Measurements from ENCODE around the gene DIP2C.
A peak's percentile ranks its signal among the peaks of the same experiment; 100 is the strongest.
"Not testable (repeated sequence)": the region's sequence is repeated elsewhere in the genome, so short reads cannot be mapped to it uniquely, and the experiment has no call there.

Gene DIP2C

DNA sequence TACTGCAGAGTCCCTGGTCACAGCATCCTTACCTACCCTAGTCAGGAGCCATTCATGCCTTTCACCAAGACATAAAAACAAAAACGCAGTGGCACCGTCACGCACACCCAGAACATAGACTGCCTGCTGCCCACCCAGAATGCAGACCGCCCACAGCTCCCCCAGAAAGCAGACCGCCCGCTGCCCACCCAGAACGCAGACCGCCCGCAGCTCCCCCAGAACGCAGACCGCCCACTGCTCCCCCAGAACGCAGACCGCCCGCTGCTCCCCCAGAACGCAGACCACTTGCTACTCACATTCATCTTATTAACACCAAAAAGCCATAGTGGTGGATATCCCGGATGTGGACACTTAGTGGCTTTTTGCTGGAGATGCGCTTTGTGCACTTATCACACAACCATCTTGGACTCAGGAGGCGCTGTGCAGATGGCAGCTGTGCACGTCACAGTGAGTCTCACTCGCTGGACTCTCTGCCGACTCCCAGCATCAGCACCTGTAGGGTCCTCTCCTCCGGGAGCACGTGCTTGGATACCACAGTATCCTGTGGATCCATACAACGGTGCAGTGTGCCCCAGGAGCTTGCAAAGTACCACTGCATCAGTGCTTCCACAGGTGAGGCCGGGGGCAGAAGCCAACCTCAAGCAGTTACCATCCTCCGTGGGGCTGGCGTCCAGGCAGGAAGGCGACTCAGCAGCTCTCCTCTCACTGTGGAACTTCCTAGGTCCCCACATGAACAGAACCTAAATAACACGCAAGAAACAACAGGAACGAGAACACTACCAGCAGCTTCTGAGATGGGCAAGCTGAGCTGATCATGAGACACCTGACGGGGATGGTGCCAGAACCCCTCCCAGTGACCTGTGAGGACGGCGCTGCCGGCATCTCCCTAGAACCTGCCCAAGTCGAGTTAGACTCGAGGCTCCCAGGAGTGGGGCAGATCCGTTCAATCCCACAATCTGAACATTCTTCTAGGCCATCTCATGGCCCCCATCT lies 161.0 kb downstream of the DIP2C start:
- no peak for DNase-seq

DNA sequence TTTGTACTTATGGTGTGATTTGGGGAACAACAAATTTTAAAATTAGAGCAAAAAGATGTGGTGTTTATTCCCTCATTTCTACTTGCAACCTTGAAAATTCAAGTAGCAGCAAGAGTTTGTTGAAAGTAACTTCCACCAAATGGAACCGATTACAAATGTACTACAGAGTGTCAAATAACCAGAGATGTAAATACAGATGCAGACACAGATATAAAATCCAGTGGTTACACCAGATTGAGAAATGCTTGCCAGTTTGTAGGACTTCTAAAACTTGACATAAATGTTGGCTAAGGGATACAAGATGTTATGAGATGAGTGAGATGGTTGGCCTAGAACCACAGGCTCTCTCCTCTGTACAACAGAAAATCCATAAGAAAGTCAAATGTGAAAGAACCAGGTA lies 162.1 kb downstream of the DIP2C start:
- peak; percentile 31 for DNase-seq

DNA sequence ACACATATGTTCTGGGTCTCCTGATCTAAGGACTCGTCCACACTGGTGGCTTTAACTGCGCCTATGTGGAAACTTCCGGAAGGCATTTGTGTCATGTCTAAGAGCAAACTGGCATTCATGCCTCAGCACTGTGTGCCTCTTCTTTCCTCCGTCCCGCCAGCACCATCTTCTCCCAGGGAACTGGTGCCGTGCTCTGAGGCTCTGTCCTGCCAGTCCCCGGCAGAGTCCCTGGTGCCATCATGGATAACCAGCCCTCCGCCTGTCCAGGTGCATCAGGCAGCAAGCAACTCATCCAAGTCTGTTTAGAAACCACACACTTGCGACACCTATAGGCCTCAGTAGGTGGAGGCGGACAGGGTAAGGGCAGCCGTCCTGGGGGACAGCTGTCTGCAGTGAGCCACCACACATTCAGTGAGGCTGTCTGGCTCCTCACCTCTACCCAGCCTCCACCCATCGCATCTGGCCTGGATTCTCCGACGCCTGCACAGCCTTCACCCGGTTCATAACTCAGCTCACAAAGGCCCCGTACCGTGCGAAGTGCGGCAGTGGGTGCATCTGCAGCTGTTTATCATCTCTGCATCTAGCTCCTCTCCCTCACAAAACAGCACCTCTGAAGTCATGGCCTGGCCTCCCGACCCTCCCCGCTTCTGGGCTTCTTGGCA lies 162.7 kb downstream of the DIP2C start:
- DNase-seq, result no peak

DNA sequence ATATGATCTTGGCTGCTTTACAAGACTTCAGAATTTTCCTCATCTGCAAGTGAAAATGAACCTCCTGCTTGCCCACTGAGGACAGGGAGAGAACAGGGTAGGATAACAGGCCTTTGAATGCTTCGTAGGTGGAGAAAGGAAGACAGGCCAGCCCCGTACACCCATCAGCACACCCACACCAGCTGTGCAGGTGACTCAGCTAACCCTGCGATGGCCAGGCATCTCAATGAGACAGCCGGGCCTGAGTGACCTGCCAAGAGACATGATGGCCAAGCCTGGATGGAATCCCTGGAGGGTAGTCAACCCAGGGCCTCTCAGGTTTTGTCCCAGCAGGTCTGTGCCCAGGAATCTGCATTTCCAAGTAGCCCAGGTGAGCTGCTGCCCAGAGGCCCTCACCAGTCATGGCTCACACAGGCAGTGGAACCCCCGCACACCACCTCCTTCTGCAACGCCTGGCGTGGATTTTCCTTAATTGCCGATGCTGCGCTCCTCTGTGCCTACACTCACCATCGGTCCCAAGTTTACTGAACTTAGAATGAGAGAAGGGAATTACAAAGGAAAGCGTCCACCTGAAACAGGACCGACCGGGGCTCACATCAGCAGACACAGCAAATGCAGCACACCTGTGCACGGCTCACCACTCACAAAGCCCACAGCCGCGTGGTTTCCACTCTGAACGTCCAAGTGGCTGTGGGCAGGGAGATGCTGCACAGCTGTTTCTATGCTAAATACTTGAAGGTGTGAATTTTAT lies 163.7 kb downstream of the DIP2C start:
- DNase-seq, result no peak

DNA sequence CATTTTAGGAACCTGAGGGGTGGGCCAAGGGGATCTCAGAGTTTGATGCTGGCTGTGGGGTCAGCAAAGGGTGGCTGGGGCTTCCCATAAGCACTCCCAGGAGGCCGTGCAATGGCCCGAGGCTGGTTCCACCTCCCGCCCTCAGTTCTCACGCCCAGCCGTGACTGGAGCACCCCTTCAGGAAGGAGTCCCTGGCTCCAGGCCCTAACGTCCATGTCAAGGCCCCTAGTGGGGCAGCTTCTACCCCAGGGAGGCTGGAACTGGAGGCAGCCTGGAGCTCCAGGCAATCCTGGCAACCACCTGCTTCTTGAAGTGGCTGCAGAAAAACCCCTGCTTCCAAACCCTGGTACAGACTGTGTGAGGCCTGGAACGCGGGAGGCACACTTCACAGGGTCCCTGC lies 165.5 kb downstream of the DIP2C start:
- no peak for DNase-seq

DNA sequence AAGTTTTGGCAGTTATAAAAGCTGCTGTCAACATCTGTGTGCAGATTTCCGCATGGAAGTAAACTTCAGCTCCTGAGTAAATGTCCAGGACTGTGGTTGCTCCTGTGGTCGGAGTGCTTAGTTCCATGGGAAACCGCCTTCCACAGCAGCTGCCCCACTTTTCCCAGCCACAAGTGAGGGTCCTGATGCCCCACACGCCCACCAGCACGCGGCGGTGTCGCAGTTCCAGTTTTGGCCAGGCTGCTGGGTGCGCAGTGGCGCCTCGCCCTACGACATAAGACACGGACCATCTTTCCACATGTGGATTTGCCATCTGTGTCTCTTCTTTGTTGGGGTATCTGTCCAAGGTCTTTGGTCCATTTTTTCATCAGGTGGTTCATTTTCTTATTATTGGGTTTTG lies 167.1 kb downstream of the DIP2C start:
- no peak for DNase-seq

DNA sequence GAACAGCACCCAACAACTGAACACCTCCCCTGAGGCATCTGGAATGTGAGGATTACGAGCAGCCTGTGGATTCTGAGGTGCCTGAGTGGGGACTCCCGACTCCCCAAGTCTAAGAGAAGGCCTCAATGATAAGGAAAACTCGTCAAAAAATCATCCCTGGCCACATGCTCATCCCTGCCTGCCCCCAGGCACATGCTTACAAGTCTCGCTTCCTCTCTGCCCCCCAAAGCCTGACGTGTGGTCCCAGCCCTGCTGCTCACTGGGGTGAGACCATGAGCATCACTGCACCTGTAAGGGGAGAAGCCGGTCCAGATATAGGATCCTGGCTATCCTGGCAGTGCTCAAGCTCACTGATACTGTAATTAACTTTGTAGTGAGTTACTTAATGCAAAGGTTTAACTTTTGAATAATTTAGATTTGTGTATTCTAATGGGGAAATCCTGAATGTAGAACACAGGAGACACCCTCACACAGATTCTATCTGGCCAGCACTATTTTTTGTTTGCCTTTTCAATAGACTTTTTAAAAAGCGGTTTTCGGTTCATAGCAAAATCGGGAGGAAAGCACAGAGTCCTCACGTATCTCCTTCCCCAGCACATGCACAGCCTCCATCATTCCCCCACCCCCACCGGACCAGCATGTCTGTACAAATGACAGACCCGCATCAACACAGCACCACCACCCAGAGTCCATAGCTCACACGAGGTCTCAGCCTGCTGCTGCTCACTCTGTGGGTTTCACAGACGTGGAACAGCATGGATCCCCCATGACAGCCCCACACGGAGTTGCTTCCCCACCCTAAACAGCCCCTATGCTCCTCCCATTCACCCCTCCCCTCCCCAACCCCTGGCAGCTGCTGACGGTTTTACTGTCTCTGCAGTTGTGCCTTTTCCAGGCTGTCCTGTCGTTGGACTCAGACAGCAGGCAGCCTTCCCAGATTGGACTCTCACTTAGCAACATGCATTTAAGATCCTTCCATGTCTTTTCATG lies 167.9 kb downstream of the DIP2C start:
- no peak for DNase-seq

DNA sequence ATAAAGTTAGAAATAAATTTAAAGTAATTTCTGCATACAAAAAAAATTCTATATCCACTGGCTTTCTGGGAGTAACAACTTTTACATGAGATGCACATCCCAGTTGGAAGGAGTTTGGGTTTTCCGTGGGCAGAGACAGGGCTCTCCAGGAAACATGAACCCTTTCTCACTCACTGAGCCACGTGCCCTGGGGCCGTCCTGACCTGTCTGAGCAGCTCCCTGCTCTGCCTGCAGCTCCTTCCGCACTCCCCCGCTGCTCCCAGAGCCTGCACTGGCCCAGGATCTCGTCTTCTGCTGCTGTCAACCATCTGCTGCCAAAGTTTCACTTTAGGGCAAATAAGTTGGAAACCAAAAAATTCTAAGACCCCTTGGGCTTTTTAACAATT lies 169.1 kb downstream of the DIP2C start:
- no peak for DNase-seq

DNA sequence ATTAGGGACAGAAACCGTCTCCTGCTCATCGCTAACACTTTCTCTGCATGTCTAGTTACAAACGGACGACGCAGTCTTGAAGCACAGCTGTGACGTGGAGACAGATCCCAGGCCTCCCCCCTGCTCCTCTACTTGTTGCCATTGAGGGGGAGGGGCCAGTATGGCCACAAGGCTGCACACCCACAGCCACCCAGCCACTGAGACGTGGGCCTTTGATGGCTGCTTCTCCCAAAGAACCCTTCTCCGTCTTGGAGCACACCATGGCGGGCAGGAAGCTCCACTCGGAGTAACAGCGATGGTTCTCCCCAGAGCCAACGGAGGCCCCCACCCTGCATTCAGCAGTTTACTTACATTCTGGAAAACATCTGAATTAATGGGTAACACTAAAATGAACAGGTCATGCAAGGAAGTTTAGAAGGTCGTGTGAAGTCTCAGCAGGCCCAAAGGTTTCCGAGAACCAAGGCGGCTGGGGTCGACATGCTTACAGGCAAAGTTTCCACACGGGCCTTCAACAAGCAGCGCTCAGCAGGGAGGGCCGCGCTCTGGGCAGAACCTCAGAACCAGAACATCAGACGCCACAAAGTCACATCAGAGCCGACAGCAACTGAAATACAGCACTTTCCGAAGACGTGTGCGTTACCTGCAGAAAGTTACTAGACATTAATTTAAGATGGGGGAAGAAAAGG lies 169.6 kb downstream of the DIP2C start:
- DNase-seq, result no peak

DNA sequence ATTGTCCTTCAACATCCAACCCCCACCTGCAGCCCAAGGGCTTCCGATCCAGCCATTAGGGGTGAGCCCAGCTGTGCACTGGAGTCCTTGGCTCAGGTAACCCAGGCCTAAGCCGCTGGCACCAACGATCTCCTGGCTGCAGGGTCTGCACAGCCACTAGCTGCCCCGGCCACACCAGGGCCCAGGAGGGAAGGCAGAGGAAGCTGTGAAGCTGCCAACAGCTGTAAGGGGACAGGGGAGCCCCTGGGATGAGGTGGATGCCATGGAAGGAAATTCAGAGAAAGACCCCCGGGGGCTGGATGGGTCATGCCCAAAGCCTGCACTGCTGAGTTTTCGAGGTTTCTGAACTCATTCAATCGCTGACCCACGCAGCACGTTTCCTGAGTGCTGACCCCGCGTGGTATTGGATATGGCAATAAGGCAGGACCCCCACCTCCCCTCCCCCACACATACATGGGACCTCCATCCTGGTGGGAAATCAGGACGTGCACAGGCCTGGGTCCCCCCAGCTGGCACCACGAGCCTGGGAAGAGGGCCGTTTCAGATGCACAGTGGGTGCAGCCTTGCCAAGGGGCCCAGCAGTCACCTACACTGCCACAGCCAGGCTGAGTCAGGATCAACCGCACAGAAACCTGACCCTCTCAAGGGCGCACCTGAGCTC lies 170.3 kb downstream of the DIP2C start:
- DNase-seq, result no peak

DNA sequence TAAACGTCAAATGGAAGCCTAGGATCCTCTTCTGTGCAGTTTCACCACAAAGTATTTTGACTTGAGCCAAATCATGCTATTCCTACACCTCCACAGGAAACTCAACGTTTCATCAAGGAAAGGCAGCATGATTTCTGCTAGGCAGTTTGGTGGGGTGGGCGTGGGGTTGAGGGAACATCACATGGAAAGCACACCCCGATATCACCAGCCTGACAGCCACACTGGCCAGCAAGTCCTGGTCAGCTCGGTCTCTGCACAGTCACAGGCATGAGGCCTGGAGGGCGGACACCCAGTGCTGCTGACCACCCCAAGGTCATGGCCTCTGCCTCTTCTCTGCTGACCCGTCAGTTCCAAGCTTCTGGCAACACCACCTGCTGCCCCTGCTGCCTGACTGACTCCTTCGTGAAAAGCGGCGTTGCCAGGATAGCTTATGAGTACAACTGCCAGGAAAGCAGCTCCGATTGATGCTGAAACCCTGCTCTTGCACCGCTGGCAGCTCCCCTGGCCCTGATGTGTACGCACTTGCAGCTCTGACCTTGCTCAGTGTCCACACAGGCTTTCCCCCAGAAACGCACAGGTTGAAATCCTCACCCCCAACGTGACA lies 171.5 kb downstream of the DIP2C start:
- no peak for DNase-seq

DNA sequence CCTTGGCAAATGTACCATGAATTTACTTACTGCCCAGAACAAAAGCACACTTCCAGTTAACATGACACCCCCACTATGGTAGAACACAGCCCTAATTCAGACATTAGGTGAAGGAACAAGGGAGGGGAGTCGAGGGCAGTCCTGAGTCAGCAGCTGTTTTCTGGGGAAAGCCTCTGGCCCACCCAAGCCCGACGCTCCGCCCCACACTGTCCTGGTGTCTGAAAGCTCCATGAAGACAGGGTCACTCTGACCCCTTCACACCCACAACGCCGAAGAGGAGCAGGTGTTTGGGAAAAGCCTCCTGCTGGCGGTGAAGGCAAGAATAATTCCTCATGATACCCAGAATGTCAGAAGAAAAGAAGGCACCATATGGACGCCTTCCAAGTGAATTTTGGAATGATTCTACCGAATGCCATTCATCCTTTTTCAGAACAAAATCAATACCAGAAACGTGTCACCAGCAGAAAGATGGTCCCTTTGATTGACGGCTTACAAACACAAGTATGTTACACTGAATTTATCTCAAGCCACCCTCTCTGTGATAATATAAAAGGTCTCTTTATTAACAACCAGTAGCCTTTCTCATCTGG lies 172.1 kb downstream of the DIP2C start:
- DNase-seq, result no peak

DNA sequence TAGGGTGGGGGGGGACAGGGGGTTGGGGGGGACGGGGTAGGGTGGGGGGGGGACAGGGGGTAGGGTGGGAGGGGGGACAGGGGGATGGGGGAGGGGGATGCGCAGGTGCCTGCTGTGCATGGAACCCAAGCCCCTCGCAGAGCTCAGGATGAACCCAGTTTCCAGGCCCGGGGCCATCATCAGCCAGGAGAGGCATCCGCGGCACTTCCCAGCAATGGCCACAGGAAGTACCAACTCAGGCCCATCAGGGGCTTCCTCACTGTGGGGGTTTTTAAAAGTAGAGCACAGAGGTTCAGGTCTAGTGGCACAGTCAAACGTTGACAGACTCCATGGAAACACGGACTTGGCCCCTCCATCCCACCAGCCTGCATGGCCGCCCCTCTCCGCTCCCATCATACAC lies 172.7 kb downstream of the DIP2C start:
- DNase-seq, result no peak

DNA sequence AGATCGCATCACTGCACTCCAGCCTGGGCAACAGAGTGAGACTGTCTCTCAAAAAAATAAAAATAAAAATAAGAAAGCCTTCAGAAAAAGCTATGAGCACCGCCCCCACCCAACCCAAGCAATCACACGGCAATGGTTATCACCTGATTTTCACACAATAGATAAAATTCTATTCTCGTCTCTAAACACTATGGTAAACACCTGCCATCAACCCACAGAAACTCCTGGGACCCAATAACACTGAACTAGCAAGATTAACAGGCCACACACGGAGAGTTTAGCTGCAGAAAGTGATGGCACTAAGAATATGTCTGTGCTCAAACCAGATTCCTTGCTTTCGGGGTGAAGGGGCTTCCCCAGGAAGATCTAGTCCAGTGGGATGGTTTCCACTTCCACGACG lies 173.8 kb downstream of the DIP2C start:
- no peak for DNase-seq

DNA sequence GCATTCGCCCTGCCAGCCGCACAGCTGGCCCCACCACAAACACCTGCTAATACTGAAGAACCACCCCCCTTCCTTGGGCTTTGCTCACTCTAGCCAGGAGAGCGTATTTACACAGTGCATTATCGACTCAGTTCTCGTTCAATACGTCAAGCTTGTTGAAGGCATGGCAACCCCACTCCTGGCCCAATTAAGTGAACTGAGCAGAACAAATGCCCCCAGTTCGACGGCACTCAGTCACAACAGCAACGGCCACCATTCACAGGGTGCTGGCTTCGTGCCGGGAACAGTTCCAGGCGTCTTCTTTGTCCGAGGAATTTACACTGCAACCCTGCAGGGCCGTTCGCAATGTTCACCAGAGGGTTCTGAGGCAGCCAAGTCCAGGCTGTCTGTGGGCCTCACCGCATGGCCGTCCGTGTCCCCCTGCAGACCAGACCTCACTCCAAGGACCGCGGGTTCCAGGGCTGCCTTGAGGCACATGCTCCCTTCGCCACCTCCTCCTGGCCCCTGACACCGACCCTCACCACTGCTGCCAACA lies 175.3 kb downstream of the DIP2C start:
- DNase-seq, result no peak

DNA sequence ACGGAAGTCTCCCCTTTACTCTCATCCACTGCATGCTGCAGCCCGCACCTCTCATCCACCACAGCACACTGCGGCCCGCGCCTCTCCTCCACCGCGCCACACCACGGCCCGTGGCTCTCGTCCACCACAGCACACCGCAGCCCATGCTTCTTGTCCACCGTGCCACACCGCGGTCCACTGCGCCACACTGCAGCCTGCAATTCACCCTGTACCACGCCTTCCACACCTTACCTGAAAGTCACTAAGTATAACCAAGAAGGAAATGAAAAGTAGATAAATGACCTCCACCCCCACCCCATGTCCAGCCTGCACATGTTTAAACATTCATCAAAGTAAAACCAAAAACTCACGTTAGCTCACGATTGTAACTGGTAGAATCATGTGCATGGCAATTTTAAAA lies 176.1 kb downstream of the DIP2C start:
- DNase-seq, result no peak

DNA sequence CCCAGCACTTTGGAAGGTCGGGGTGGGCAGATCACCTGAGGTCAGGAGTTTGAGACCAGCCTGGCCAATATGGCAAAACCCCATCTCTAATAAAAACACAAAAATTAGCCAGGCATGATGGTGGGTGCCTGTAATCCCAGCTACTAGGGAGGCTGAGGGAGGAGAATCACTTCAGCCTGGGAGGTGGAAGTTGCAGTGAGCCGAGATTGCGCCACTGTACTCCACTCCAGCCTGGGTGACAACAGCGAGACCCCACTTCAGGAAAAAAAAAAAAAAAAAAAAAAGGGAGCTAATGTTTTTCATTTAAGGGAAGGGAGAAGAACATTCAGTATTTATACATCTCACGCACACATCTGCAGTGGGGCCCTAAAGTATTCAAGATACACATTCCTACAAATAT lies 176.8 kb downstream of the DIP2C start:
- not testable (repeated sequence) for DNase-seq

DNA sequence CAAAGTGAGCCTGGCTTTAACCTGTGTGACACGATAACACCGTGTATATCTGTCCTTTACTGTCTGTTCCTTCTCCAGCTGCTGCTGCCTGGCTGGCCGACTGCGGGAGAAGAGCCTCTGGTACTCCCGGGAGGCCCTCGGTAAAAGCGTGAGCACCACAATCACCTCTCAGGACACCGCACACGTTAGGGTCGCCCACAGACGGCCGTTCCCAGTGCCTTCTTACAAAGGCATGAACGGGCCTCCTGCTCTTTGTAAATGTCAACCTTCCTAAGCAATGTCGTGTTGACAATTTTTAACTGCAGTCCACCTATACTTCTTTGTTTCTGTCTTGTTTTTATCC lies 177.6 kb downstream of the DIP2C start:
- DNase-seq, result no peak

DNA sequence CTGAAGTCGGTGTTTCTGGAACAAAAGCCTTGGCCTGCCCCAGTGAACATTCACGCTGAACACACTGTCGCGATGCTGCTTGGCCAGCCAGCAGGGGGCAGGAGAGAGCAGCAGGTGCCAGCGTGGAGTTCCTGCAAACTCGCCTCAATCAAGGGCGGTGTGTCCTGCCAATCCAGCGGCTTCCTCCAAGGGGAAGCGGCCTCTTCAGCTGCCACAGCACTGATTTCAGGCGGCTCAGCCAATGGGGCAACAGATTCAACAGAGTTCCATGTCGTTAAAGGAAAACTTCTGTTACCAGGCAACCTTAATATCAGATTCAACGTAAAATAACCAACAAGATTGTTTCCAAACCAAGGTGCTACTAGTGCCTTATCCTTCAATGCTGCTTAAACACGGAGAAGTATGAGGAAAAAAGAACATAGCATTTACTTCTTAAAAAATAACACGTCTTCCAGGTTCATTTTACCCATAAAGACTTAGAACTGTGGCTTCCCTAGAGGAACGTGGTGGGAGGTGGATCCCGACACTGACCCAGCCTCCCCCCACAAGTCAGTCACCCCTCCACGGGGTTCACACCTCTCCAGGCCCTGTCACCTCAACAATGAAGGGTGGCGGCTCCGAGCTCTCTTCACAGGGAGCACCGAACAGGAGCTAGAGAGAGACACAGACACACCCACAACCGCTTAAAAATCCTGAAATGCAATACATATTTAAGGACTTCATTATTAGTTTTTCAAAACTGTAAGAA lies 178.2 kb downstream of the DIP2C start:
- DNase-seq, result peak; percentile 89

Measured in fibroblast of skin of right quadriceps (primary cell).